GM12878 (cell line): ENCODE measurements around the gene VMAC. TPM values are rescaled to one million over a fixed set of nuclear protein-coding genes. Genes with fewer than 3 reads are reported as not detected.

Experiments used
- ATAC-seq: fragments of 200-7000 bp; cut with Tn5 transposase; 3 replicates; pipeline ENCODE4 v1.9.1; 2020; ENCODE audit warnings: mild to moderate bottlenecking, moderate library complexity
- BruUV-seq: library from RNA; stranded (reverse); fragments of 400-500 nt; replicated peaks from 2 replicates; lab custom pipeline; 2021; lab: Mats Ljungman, UMichigan
- CTCF ChIA-PET: fragments of 300-600 bp; sonication (Branson Sonifier 250); formaldehyde crosslinking; extraction: SDS; loops from one replicate; lab custom pipeline; 2021; ENCODE audit warnings: inconsistent platforms; lab: Yijun Ruan, JAX
- POLR2A ChIA-PET: fragments of 350-600 bp; formaldehyde crosslinking; extraction: SDS; loops from one replicate; lab custom pipeline; 2021; ENCODE audit warnings: inconsistent platforms; lab: Charles Lee
- RAD21 ChIA-PET: fragments of 300-600 bp; sonication (Branson Sonifier 250); formaldehyde crosslinking; loops from one replicate; lab custom pipeline; 2023; ENCODE audit warnings: antibody characterized with exemption; ENCODE audit not compliant: unreplicated experiment; lab: Charles Lee
- SMC1A ChIA-PET: fragments of 300-600 bp; sonication (Branson Sonifier 250); formaldehyde crosslinking; loops from one replicate; lab custom pipeline; 2023; ENCODE audit not compliant: unreplicated experiment, uncharacterized antibody; lab: Charles Lee
- DNase-seq: peaks from one replicate; pipeline ENCODE4 v3.0.0-alpha.2; 2011; ENCODE audit warnings: low read depth, low spot score
- FAIRE-seq: peaks from 3 replicates; lab custom pipeline; 2011; peaks lifted over from hg19 to GRCh38; lab: Jason Lieb, UNC
- H2AFZ ChIP-seq: 2 replicates; pipeline ENCODE4 v1.6.0; 2011; ENCODE audit warnings: low read depth, low read length, control low read depth; ENCODE audit not compliant: control insufficient read depth
- H3K27ac ChIP-seq: 2 replicates; pipeline ENCODE4 v1.5.1; 2011; ENCODE audit warnings: control low read depth; ENCODE audit not compliant: control insufficient read depth, insufficient read depth
- H3K27me3 ChIP-seq, 2 experiments: replicated peaks in 1 of 2; 2 replicates each; pipeline versions ENCODE4 v1.6.0 to v1.6.1; 2011; ENCODE audit warnings: low read length in 1 of 2; ENCODE audit not compliant: control insufficient read depth in 2 of 2, insufficient read depth in 2 of 2
- H3K36me3 ChIP-seq, 2 experiments: 2 replicates each; pipeline ENCODE4 v1.5.1; 2011; ENCODE audit warnings: low read length in 1 of 2; ENCODE audit not compliant: control insufficient read depth in 2 of 2, insufficient read depth in 2 of 2
- H3K4me1 ChIP-seq: 2 replicates; pipeline ENCODE4 v1.6.1; 2011; ENCODE audit warnings: mild to moderate bottlenecking, low read length, moderate library complexity, mixed read lengths; ENCODE audit not compliant: control insufficient read depth, insufficient read depth
- H3K4me2 ChIP-seq: 2 replicates; pipeline ENCODE4 v1.6.0; 2011; ENCODE audit warnings: control low read depth; ENCODE audit not compliant: control insufficient read depth, insufficient read depth
- H3K4me3 ChIP-seq: fragments of 200-600 bp; sonication (generic); 2 replicates; pipeline ENCODE4 v1.5.1; 2016
- H3K79me2 ChIP-seq: 2 replicates; pipeline ENCODE4 v1.6.0; 2011; ENCODE audit warnings: low read length; ENCODE audit not compliant: control insufficient read depth, insufficient read depth
- H3K9ac ChIP-seq: 2 replicates; pipeline ENCODE4 v1.8.0; 2011; ENCODE audit warnings: low read length, control low read depth, mixed read lengths; ENCODE audit not compliant: control insufficient read depth, insufficient read depth
- H3K9me3 ChIP-seq: replicated peaks from 3 replicates; pipeline ENCODE4 v1.5.1; 2011; ENCODE audit warnings: mild to moderate bottlenecking, low read length; ENCODE audit not compliant: control insufficient read depth, insufficient read depth
- H4K20me1 ChIP-seq: 2 replicates; pipeline ENCODE4 v1.6.0; 2011; ENCODE audit not compliant: control insufficient read depth, insufficient read depth
- BRCA1 ChIP-seq: IDR thresholded peaks from 2 replicates; pipeline ENCODE4 v1.6.1; 2011; ENCODE audit warnings: low read depth, low read length, improper control_type of control experiment
- CTCF ChIP-seq, 3 experiments: IDR thresholded peaks in 2 of 3; conservative IDR thresholded peaks in 1 of 3; 2 replicates each; pipeline ENCODE4 v1.5.1; 2011; ENCODE audit warnings: low read depth in 3 of 3, low read length in 3 of 3, mild to moderate bottlenecking in 3 of 3, control low read depth in 2 of 3, moderate library complexity in 2 of 3, inconsistent platforms in 1 of 3, mixed read lengths in 1 of 3; ENCODE audit not compliant: control insufficient read depth in 2 of 3, insufficient read depth in 1 of 3; ENCODE audit errors: extremely low read depth in 1 of 3
- DPF2 ChIP-seq: fragments of 450-650 bp; IDR thresholded peaks from 2 replicates; pipeline ENCODE4 v1.6.1; 2017; ENCODE audit warnings: mild to moderate bottlenecking
- E2F4 ChIP-seq: IDR thresholded peaks from 2 replicates; pipeline ENCODE4 v1.6.1; 2012; ENCODE audit warnings: low read depth, low read length, improper control_type of control experiment
- IKZF1 ChIP-seq: fragments of 450-650 bp; conservative IDR thresholded peaks from 2 replicates; pipeline ENCODE4 v1.6.1; 2017; ENCODE audit warnings: antibody characterized with exemption, mild to moderate bottlenecking
- JUNB ChIP-seq: IDR thresholded peaks from 2 replicates; pipeline ENCODE4 v1.6.1; 2016; ENCODE audit warnings: antibody characterized with exemption, mild to moderate bottlenecking
- KAT2A ChIP-seq: conservative IDR thresholded peaks from 2 replicates; pipeline ENCODE4 v1.6.1; 2011; ENCODE audit warnings: low read depth, low read length; ENCODE audit not compliant: control insufficient read depth
- NR2F1 ChIP-seq: fragments of 450-650 bp; conservative IDR thresholded peaks from 2 replicates; pipeline ENCODE4 v1.6.1; 2017; ENCODE audit warnings: mild to moderate bottlenecking
- TCF3 ChIP-seq: IDR thresholded peaks from 2 replicates; pipeline ENCODE4 v1.6.1; 2012; ENCODE audit warnings: low read depth, mild to moderate bottlenecking, low read length, borderline replicate concordance; ENCODE audit not compliant: insufficient read depth
- USF2 ChIP-seq: IDR thresholded peaks from 2 replicates; pipeline ENCODE4 v1.6.1; 2011; ENCODE audit warnings: low read depth, low read length, improper control_type of control experiment, borderline replicate concordance
- ZBTB11 ChIP-seq: fragments of 450-650 bp; formaldehyde crosslinking; IDR thresholded peaks from 2 replicates; pipeline ENCODE4 v1.5.0; 2022; ENCODE audit warnings: mild to moderate bottlenecking, missing genetic modification characterization
- ZBTB4 ChIP-seq: fragments of 450-650 bp; formaldehyde crosslinking; IDR thresholded peaks from 2 replicates; pipeline ENCODE4 v1.4.0; 2022; ENCODE audit warnings: mild to moderate bottlenecking, moderate library complexity
- WGBS: methylation state at CpG from one replicate; pipeline ENCODE4 v1.1.6; 2016; ENCODE audit warnings: low lambda C conversion rate; ENCODE audit not compliant: insufficient replicate concordance, insufficient coverage; ENCODE audit errors: missing lambda C conversion rate; 5-methylcytosine and 5-hydroxymethylcytosine counted together
- in situ Hi-C: fragments of 300-500 bp; cut with MboI; formaldehyde crosslinking; loops from 9 replicates; pipeline ENCODE4 v1.14.3; 2018; ENCODE audit warnings: mixed read lengths
- intact Hi-C: fragments of 100-400 bp; cut with micrococcal nuclease; formaldehyde crosslinking; loops from one replicate; pipeline ENCODE4 v1.14.2; 2022; ENCODE audit not compliant: unreplicated experiment
- polyA plus RNA-seq, 11 experiments: library from polyadenylated mRNA; depleted of rRNA in 4 of 11; unstranded in 6 of 11; stranded (reverse) in 5 of 11; fragments of >200 nt; fragmentation: Nextera tagmentation in 4 of 11; fragmentation: Illumina TruSeq in 1 of 11; extraction: Ambion mirVana in 4 of 11; extraction: Trizol in 1 of 11; gene quantifications; 1 replicate in 1 of 11; 2 replicates in 10 of 11; pipeline versions ENCODE4 v1.2.1 to v1.2.3, GENCODE V29; 2011 to 2016; ENCODE audit warnings: inconsistent platforms in 2 of 11, missing spikeins in 2 of 11, low read depth in 1 of 11
- total RNA-seq, 4 experiments: library from RNA; depleted of rRNA in 3 of 4; stranded (reverse); fragments of >200 nt in 3 of 4; fragmentation: Illumina TruSeq in 1 of 4; extraction: Trizol in 1 of 4; gene quantifications; 2 replicates each; pipeline versions ENCODE4 v1.2.1 to v1.2.3, GENCODE V29; 2013 to 2021

The VMAC gene
- total and polyA plus RNA-seq, 10 of the 15 experiments (the other 5 are each of a cell fraction or from before 2014, with no cell fraction given) = 0.18 to 6.8 (median 1.8) TPM

- BruUV-seq = no TSS peak
- CTCF ChIA-PET = no interaction called here
- TF ChIP-seq CTCF (IDR thresholded peaks at IDR 0.05 in 2 of 3, conservative IDR thresholded peaks at IDR 0.05 in 1 of 3; ENCODE audit: control insufficient read depth in 2 of 3, extremely low read depth in 1 of 3, insufficient read depth in 1 of 3, low read depth in 3 of 3, low read length in 3 of 3) (no peak), E2F4 (no peak), JUNB (no peak), NR2F1 (no peak), ZBTB11 (CRISPR knock-in tag) (no peak), BRCA1 (no peak), TCF3 (no peak), ZBTB4 (CRISPR knock-in tag) (no peak), KAT2A (no peak), IKZF1 (no peak), DPF2 (no peak), USF2 (no peak)
Measured at GRCh38 chr19:5897189-5897969, 7.3 kb upstream of the VMAC start.

More at GRCh38 chr19:5897189-5897969, 7.3 kb upstream of the VMAC start:
- H3K4me2 ChIP-seq = no peak overlapping the region
- SMC1A ChIA-PET = no interaction called here
- no peaks in the 10 kb centered on the region for H3K27me3 ChIP-seq
- ATAC-seq (no peak), FAIRE-seq (no peak), DNase-seq (no peak)
- no peak overlapping the region for H2AFZ ChIP-seq
- peaks cover 6% of the 10 kb centered on the region for H4K20me1 ChIP-seq
- H3K79me2 ChIP-seq = peaks cover 20% of the 10 kb centered on the region
- no peak overlapping the region for H3K9ac ChIP-seq
- POLR2A ChIA-PET = no interaction called here
- no peak overlapping the region for H3K27ac ChIP-seq
- no peaks in the 10 kb centered on the region for H3K9me3 ChIP-seq
- H3K4me3 ChIP-seq = no peak overlapping the region
- WGBS = 90% methylated on average over 30 of the region's 30 CpGs
- RAD21 ChIA-PET = no interaction called here
- H3K4me1 ChIP-seq = peaks cover 2% of the 10 kb centered on the region
- peaks cover 8 to 13% of the 10 kb centered on the region in 2 experiments; a peak in 3 of 4 replicates for H3K36me3 ChIP-seq
- intact Hi-C loops (no loop called here), in situ Hi-C loops (no loop called here)
